ENCODE measurements around the gene TCP11L2.
"Not testable (repeated sequence)": the region's sequence is repeated elsewhere in the genome, so short reads cannot be mapped to it uniquely, and the experiment has no call there.

Gene TCP11L2

DNA sequence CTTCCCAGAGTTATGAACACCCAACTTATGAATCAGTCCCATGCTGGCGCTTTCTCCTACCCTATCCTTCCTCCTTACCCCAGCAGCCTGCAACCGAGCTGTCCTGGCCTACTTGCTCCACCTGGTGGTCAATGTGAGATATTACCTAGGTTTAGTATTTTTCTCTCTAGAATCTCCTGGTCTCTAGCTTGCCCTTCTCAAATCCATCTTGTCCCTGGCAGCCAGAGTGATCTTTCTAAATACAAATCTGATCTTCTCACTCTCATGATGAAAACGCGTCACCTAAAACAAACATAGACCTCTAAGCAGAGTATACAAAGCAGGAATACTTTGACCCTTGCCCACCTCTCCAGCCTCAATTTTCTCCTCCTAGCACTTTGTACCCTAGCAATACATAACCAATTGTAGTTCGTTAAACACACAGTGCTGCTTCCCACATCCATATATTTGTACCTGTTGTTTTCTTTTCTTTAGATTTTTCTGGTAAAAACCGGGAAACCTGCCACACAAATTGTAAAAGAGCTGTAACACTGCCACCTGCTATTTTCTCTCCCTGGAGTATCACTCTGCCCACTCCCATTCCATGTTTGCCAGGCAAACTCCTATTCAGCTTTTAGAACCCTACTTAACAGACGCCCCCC lies 20.0 kb upstream of the TCP11L2 start:
- H3K27ac ChIP-seq (ENCODE audit: low read length), result no peak overlapping the region
- no peak overlapping the region for H3K4me3 ChIP-seq (ENCODE audit: low read length)
- no peaks in the 10 kb centered on the region for H3K36me3 ChIP-seq (ENCODE audit: control insufficient read depth, insufficient read depth, low read length)
- H3K27me3 ChIP-seq (ENCODE audit: control insufficient read depth, insufficient read depth, low read length), result no peaks in the 10 kb centered on the region
- no peak for DNase-seq (ENCODE audit: low read depth, low spot score)
- no CpG with 5 or more reads among the region's 7 CpGs for WGBS (ENCODE audit: insufficient coverage, insufficient read length)
- H3K9me3 ChIP-seq (ENCODE audit: control insufficient read depth, insufficient read depth, low read length), result no peaks in the 10 kb centered on the region; the same call in 1 of the 2 replicates
- no peaks in the 10 kb centered on the region for H3K4me1 ChIP-seq (ENCODE audit: control insufficient read depth, insufficient read depth, low read length)

- no peaks in the 10 kb centered on the region for H3K36me3 ChIP-seq (ENCODE audit: control insufficient read depth, insufficient read depth, low read length)
Measured at GRCh38 chr12:106284358-106285105, 18.0 kb upstream of the TCP11L2 start.

DNA sequence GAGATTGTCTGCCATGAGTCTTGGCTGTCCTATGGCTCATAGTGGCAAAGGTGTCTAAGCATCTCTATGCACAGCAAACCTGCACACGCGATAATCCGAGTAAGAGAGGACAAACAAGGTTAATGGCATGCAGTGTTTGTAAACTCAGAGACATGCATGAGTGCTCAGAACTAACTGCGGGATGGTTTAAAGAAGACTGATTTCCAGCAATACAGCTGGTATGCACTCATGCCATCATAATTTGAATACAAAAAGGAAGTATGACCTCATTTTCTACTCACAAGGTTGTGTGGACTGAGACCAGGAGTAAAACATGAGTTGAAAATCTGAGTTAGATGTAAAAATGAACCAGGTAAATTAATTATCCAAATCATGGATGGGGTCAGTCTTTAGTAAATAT lies 16.6 kb upstream of the TCP11L2 start:
- no peaks in the 10 kb centered on the region for H3K4me1 ChIP-seq (ENCODE audit: control insufficient read depth, insufficient read depth, low read length)
- no CpG with 5 or more reads among the region's 4 CpGs for WGBS (ENCODE audit: insufficient coverage, insufficient read length)
- no peaks in the 10 kb centered on the region for H3K36me3 ChIP-seq (ENCODE audit: control insufficient read depth, insufficient read depth, low read length)
- DNase-seq (ENCODE audit: low read depth, low spot score), result no peak
- no peaks in the 10 kb centered on the region; the same call in 1 of the 2 replicates for H3K9me3 ChIP-seq (ENCODE audit: control insufficient read depth, insufficient read depth, low read length)
- no peak overlapping the region for H3K4me3 ChIP-seq (ENCODE audit: low read length)
- no peak overlapping the region for H3K27ac ChIP-seq (ENCODE audit: low read length)
- no peaks in the 10 kb centered on the region for H3K27me3 ChIP-seq (ENCODE audit: control insufficient read depth, insufficient read depth, low read length)

More at GRCh38 chr12:106284358-106285105, 18.0 kb upstream of the TCP11L2 start:
- no peaks in the 10 kb centered on the region; the same call in 1 of the 2 replicates for H3K9me3 ChIP-seq (ENCODE audit: control insufficient read depth, insufficient read depth, low read length)
- no peaks in the 10 kb centered on the region for H3K27me3 ChIP-seq (ENCODE audit: control insufficient read depth, insufficient read depth, low read length)
- no peaks in the 10 kb centered on the region for H3K4me1 ChIP-seq (ENCODE audit: control insufficient read depth, insufficient read depth, low read length)
- WGBS (ENCODE audit: insufficient coverage, insufficient read length), result no CpG with 5 or more reads among the region's 10 CpGs
- no peak overlapping the region for H3K4me3 ChIP-seq (ENCODE audit: low read length)
- DNase-seq (ENCODE audit: low read depth, low spot score), result no peak
- no peak overlapping the region for H3K27ac ChIP-seq (ENCODE audit: low read length)

GRCh38 chr12:106286576-106287162 lies 15.9 kb upstream of the TCP11L2 start:
- not testable (repeated sequence) for H3K4me3 ChIP-seq (ENCODE audit: low read length); H3K9me3 ChIP-seq (ENCODE audit: control insufficient read depth, insufficient read depth, low read length); H3K27ac ChIP-seq (ENCODE audit: low read length); DNase-seq (ENCODE audit: low read depth, low spot score); H3K36me3 ChIP-seq (ENCODE audit: control insufficient read depth, insufficient read depth, low read length); H3K4me1 ChIP-seq (ENCODE audit: control insufficient read depth, insufficient read depth, low read length); H3K27me3 ChIP-seq (ENCODE audit: control insufficient read depth, insufficient read depth, low read length)
- no CpG with 5 or more reads among the region's 14 CpGs for WGBS (ENCODE audit: insufficient coverage, insufficient read length)

DNA sequence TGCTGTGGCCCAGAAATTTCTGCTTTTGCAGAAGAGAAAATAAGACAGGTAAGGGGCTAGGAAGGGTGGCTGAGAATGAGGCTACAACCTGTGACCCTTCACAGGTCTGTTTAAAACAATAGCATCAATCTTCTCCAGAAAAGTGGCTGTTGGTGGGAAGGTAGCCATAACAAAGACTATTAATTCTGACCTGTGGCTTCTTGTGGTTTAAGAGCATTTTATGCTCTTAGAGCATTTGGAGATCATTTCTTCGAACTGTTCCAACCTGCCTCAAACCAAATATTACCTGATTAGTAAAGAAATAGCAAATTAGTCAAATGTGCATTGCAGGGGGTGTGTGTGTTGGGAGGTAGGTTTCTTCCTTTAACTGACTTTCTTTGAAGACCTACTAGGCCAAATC lies 15.2 kb upstream of the TCP11L2 start:
- no peak overlapping the region for H3K27ac ChIP-seq (ENCODE audit: low read length)
- H3K4me3 ChIP-seq (ENCODE audit: low read length), result no peak overlapping the region
- H3K27me3 ChIP-seq (ENCODE audit: control insufficient read depth, insufficient read depth, low read length), result no peaks in the 10 kb centered on the region
- H3K4me1 ChIP-seq (ENCODE audit: control insufficient read depth, insufficient read depth, low read length), result no peaks in the 10 kb centered on the region
- H3K36me3 ChIP-seq (ENCODE audit: control insufficient read depth, insufficient read depth, low read length), result no peaks in the 10 kb centered on the region
- no CpG with 5 or more reads among the region's 1 CpG for WGBS (ENCODE audit: insufficient coverage, insufficient read length)
- H3K9me3 ChIP-seq (ENCODE audit: control insufficient read depth, insufficient read depth, low read length), result no peaks in the 10 kb centered on the region; the same call in 1 of the 2 replicates
- no peak for DNase-seq (ENCODE audit: low read depth, low spot score)

DNA sequence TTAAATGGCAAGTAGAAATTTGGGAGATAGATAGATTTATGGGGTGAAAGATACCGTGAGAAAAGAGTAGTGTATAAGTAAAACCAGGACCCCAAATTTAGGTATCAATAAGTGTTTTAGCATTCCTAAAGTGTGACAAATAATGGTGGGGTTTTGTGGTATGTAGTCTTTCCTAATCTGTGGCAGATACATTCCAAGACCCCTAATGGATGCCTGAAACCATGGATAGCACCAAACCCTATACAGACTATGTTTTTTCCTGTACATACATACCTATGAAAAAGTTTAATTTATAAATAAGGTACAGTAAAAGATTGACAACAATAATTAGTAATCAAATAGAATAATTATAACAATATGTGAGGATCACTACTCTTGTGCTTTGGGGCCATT lies 14.4 kb upstream of the TCP11L2 start:
- H3K4me1 ChIP-seq (ENCODE audit: control insufficient read depth, insufficient read depth, low read length), result no peaks in the 10 kb centered on the region

GRCh38 chr12:106288494-106289195 lies 13.9 kb upstream of the TCP11L2 start:
- no peak overlapping the region for H3K4me3 ChIP-seq (ENCODE audit: low read length)
- WGBS (ENCODE audit: insufficient coverage, insufficient read length), result no CpG with 5 or more reads among the region's 9 CpGs
- no peak for DNase-seq (ENCODE audit: low read depth, low spot score)
- H3K9me3 ChIP-seq (ENCODE audit: control insufficient read depth, insufficient read depth, low read length), result no peaks in the 10 kb centered on the region
- H3K36me3 ChIP-seq (ENCODE audit: control insufficient read depth, insufficient read depth, low read length), result no peaks in the 10 kb centered on the region
- no peak overlapping the region for H3K27ac ChIP-seq (ENCODE audit: low read length)
- H3K4me1 ChIP-seq (ENCODE audit: control insufficient read depth, insufficient read depth, low read length), result no peaks in the 10 kb centered on the region
- no peaks in the 10 kb centered on the region for H3K27me3 ChIP-seq (ENCODE audit: control insufficient read depth, insufficient read depth, low read length)

More for the DNA sequence above, 14.4 kb upstream of the TCP11L2 start:
- DNase-seq (ENCODE audit: low read depth, low spot score), result no peak
- H3K36me3 ChIP-seq (ENCODE audit: control insufficient read depth, insufficient read depth, low read length), result no peaks in the 10 kb centered on the region
- 100% methylated on average over 1 of the region's 1 CpG for WGBS (ENCODE audit: insufficient coverage, insufficient read length)
- H3K4me3 ChIP-seq (ENCODE audit: low read length), result no peak overlapping the region
- no peaks in the 10 kb centered on the region for H3K27me3 ChIP-seq (ENCODE audit: control insufficient read depth, insufficient read depth, low read length)
- no peaks in the 10 kb centered on the region for H3K9me3 ChIP-seq (ENCODE audit: control insufficient read depth, insufficient read depth, low read length)
- H3K27ac ChIP-seq (ENCODE audit: low read length), result no peak overlapping the region

DNA sequence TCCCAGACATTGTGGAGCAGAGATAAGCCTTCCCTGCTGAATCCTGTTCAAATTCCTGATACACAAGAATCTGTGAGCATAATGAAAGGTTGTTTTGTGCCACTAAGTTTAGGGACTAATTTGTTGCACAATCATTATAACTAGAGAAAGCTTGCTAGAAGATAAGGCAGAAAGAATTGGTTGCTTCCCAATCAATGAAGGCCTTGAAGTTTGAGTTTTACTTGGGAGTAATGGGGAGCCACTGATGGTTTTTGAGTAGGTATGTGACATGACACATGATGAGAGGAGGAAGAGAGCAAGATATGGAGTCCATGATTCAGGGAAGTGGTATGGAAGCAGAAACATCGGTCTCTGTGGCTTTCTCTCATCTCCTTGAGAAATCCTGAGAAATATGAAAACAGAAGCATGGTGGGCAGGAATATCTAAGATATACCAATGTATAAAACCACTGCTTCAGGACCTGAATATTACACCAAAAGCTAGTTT lies 13.3 kb upstream of the TCP11L2 start:
- no peaks in the 10 kb centered on the region for H3K36me3 ChIP-seq (ENCODE audit: control insufficient read depth, insufficient read depth, low read length)
- no peak for DNase-seq (ENCODE audit: low read depth, low spot score)
- no peak overlapping the region for H3K4me3 ChIP-seq (ENCODE audit: low read length)
- H3K27me3 ChIP-seq (ENCODE audit: control insufficient read depth, insufficient read depth, low read length), result no peaks in the 10 kb centered on the region
- no peak overlapping the region for H3K27ac ChIP-seq (ENCODE audit: low read length)
- no CpG with 5 or more reads among the region's 1 CpG for WGBS (ENCODE audit: insufficient coverage, insufficient read length)
- H3K4me1 ChIP-seq (ENCODE audit: control insufficient read depth, insufficient read depth, low read length), result no peaks in the 10 kb centered on the region
- no peaks in the 10 kb centered on the region for H3K9me3 ChIP-seq (ENCODE audit: control insufficient read depth, insufficient read depth, low read length)

GRCh38 chr12:106290666-106291065 lies 11.9 kb upstream of the TCP11L2 start:
- no peaks in the 10 kb centered on the region for H3K36me3 ChIP-seq (ENCODE audit: control insufficient read depth, insufficient read depth, low read length)
- no CpG with 5 or more reads among the region's 2 CpGs for WGBS (ENCODE audit: insufficient coverage, insufficient read length)
- DNase-seq (ENCODE audit: low read depth, low spot score), result no peak

GRCh38 chr12:106291342-106291741 lies 11.2 kb upstream of the TCP11L2 start:
- Histone ChIP-seq H3K4me3 (ENCODE audit: low read length) (no peak overlapping the region), H3K27ac (ENCODE audit: low read length) (no peak overlapping the region), H3K4me1 (ENCODE audit: control insufficient read depth, insufficient read depth, low read length) (no peaks in the 10 kb centered on the region), H3K36me3 (ENCODE audit: control insufficient read depth, insufficient read depth, low read length) (no peaks in the 10 kb centered on the region), H3K27me3 (ENCODE audit: control insufficient read depth, insufficient read depth, low read length) (no peaks in the 10 kb centered on the region), H3K9me3 (ENCODE audit: control insufficient read depth, insufficient read depth, low read length) (no peaks in the 10 kb centered on the region)
- DNase-seq (ENCODE audit: low read depth, low spot score), result no peak
- WGBS (ENCODE audit: insufficient coverage, insufficient read length), result no CpG with 5 or more reads among the region's 5 CpGs

More at GRCh38 chr12:106290666-106291065, 11.9 kb upstream of the TCP11L2 start:
- Histone ChIP-seq H3K4me3 (ENCODE audit: low read length) (no peak overlapping the region), H3K27ac (ENCODE audit: low read length) (no peak overlapping the region), H3K27me3 (ENCODE audit: control insufficient read depth, insufficient read depth, low read length) (no peaks in the 10 kb centered on the region), H3K4me1 (ENCODE audit: control insufficient read depth, insufficient read depth, low read length) (no peaks in the 10 kb centered on the region), H3K9me3 (ENCODE audit: control insufficient read depth, insufficient read depth, low read length) (no peaks in the 10 kb centered on the region)
